Measurements from ENCODE around the gene SNRK. TPM values are rescaled to one million over a fixed set of nuclear protein-coding genes. Genes with fewer than 3 reads are reported as not detected.

SNRK gene
- total and polyA plus RNA-seq, 2 experiments from 2014 or later, result 10.7 to 25.3 TPM

- no peak overlapping the region for H2AFZ ChIP-seq
- DNase-seq (ENCODE audit: low spot score), result no peak
- H3K4me3 ChIP-seq, result no peak overlapping the region
- TF ChIP-seq EZH2phosphoT487 (IDR thresholded peaks at IDR 0.05; ENCODE audit: low read depth, severe bottlenecking, unreplicated experiment), result no peak
- no peak for TF ChIP-seq EZH2 (IDR thresholded peaks at IDR 0.05; ENCODE audit: borderline replicate concordance)
- no peak for TF ChIP-seq CTCF (IDR thresholded peaks at IDR 0.05; ENCODE audit: poor library complexity)
- no peaks in the 10 kb centered on the region for H4K20me1 ChIP-seq (ENCODE audit: insufficient read depth, poor library complexity, severe bottlenecking)
- no peak overlapping the region for H3K4me2 ChIP-seq
- H3K9me3 ChIP-seq (ENCODE audit: low read depth), result no peaks in the 10 kb centered on the region
- H3K27ac ChIP-seq, result no peak overlapping the region
- no peaks in the 10 kb centered on the region for H3K27me3 ChIP-seq
- no peaks in the 10 kb centered on the region for H3K4me1 ChIP-seq (ENCODE audit: insufficient read depth)
- no peaks in the 10 kb centered on the region for H3K79me2 ChIP-seq
- H3K36me3 ChIP-seq (replicated peaks; ENCODE audit: insufficient read depth, low read depth), result no peaks in the 10 kb centered on the region
- H3K9me2 ChIP-seq (replicated peaks; ENCODE audit: insufficient read depth), result no peaks in the 10 kb centered on the region
- WGBS (ENCODE audit: low lambda C conversion rate, missing lambda C conversion rate), result 80% methylated on average over 11 of the region's 11 CpGs
Measured at GRCh38 chr3:43372809-43373559, 86.6 kb downstream of the SNRK start.

- Histone ChIP-seq H3K4me1 (ENCODE audit: insufficient read depth) (no peaks in the 10 kb centered on the region), H4K20me1 (ENCODE audit: insufficient read depth, poor library complexity, severe bottlenecking) (no peaks in the 10 kb centered on the region), H2AFZ (no peak overlapping the region), H3K4me2 (no peak overlapping the region), H3K4me3 (no peak overlapping the region), H3K79me2 (no peaks in the 10 kb centered on the region), H3K27me3 (no peaks in the 10 kb centered on the region), H3K27ac (no peak overlapping the region), H3K9me2 (replicated peaks; ENCODE audit: insufficient read depth) (no peaks in the 10 kb centered on the region), H3K36me3 (replicated peaks; ENCODE audit: insufficient read depth, low read depth) (no peaks in the 10 kb centered on the region), H3K9me3 (ENCODE audit: low read depth) (no peaks in the 10 kb centered on the region)
- no peak for DNase-seq (ENCODE audit: low spot score)
- WGBS (ENCODE audit: low lambda C conversion rate, missing lambda C conversion rate), result 80% methylated on average over 3 of the region's 3 CpGs
- no peak for TF ChIP-seq EZH2 (IDR thresholded peaks at IDR 0.05; ENCODE audit: borderline replicate concordance)
- no peak for TF ChIP-seq EZH2phosphoT487 (IDR thresholded peaks at IDR 0.05; ENCODE audit: low read depth, severe bottlenecking, unreplicated experiment)
- TF ChIP-seq CTCF (IDR thresholded peaks at IDR 0.05; ENCODE audit: poor library complexity), result no peak
Measured at GRCh38 chr3:43373560-43373928, 87.2 kb downstream of the SNRK start.

DNA sequence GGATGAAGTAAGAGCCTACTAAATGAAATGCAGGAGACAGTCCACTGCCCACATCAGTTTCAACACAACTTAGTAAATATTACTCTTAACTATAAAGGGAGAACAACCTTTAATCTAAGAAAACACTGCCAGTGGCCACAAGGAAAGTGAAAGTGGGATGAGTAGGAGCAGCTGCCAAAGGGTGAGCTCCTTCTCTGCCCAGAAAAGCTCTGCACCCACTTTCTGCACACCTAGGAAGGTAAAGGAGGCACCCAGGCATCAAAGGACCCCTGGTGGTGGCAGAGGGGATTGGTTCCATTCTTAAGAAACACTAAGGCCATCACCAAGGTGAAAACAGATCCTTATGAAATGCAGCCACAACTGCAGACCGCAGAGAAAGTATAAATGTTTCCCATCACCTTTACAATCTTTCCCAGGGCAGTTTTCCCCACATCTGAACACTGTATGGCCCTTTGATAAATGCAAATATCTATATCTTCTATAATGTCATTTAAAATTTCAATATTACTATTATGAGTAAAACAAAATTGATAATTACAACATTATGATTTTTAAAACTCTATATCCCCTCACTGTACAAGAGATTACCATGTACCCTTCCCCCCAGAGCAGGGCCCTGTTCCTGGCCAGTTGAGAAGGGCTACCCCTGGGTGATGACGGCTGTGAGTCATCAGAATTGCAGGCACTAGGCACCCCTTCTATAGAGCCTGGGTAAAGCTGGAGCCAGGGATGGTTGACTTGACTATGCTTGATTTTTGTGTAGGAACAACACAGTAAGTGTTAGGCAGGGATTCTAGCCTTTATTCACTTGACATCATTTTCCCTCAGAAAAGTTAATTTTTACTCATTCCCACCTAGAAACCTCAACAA, 92.0 kb downstream of the SNRK start:
- no peaks in the 10 kb centered on the region for H3K4me1 ChIP-seq (ENCODE audit: insufficient read depth)
- WGBS (ENCODE audit: low lambda C conversion rate, missing lambda C conversion rate), result 88% methylated on average over 2 of the region's 2 CpGs
- H3K27ac ChIP-seq, result no peak overlapping the region
- no peak overlapping the region for H2AFZ ChIP-seq
- H3K79me2 ChIP-seq, result no peaks in the 10 kb centered on the region
- no peaks in the 10 kb centered on the region for H3K36me3 ChIP-seq (replicated peaks; ENCODE audit: insufficient read depth, low read depth)
- H3K4me2 ChIP-seq, result no peak overlapping the region
- no peak for TF ChIP-seq EZH2phosphoT487 (IDR thresholded peaks at IDR 0.05; ENCODE audit: low read depth, severe bottlenecking, unreplicated experiment)
- no peak for TF ChIP-seq EZH2 (IDR thresholded peaks at IDR 0.05; ENCODE audit: borderline replicate concordance)
- TF ChIP-seq CTCF (IDR thresholded peaks at IDR 0.05; ENCODE audit: poor library complexity), result peak; percentile 57
- no peaks in the 10 kb centered on the region for H3K27me3 ChIP-seq
- H3K9me2 ChIP-seq (replicated peaks; ENCODE audit: insufficient read depth), result no peaks in the 10 kb centered on the region
- H3K9me3 ChIP-seq (ENCODE audit: low read depth), result no peaks in the 10 kb centered on the region
- no peaks in the 10 kb centered on the region for H4K20me1 ChIP-seq (ENCODE audit: insufficient read depth, poor library complexity, severe bottlenecking)
- no peak overlapping the region for H3K4me3 ChIP-seq
- peak; percentile 62 for DNase-seq (ENCODE audit: low spot score)
